ENCODE results near the gene USP35. TPM values are rescaled to one million over a fixed set of nuclear protein-coding genes. Genes with fewer than 3 reads are reported as not detected.
"Not testable (repeated sequence)": the region's sequence is repeated elsewhere in the genome, so short reads cannot be mapped to it uniquely, and the experiment has no call there.

Gene USP35
- total RNA-seq, 1 donor from 2014 or later, result 7.1 TPM

DNA sequence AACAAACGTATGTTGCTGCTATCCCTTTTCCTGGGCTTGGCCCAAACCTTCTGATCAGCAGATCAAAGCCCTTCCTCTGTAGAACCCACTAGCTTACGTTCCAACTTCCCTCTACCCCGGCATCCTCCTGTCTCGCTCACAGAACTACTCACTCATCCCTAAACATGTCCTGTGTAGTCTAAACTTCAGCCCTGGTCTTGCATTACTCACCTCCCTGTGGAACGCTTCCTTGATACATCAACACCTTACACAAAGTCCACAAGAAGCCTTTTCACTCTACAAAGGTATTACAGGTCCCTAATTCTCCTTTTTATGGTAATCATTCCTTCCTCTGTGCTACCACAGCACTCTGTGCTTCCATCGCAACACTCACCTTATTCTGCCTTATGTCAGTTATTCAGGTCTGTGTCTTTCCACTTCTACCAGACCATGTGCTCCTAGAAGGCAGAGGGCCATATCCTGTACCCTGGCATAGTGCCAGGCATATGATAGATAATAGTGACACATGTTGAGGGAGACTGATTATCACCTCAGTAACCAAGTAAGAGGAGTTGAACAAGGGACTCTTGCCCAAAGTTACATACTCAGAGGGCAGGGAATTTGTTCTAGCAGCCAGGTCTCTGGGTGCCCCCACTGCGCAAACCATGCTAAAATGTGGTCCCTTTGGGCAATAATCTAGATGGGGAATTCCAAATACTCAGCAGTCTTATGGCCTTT lies 41.6 kb downstream of the USP35 start:
- H3K9me3 ChIP-seq, result no peaks in the 10 kb centered on the region
- peaks cover 27% of the 10 kb centered on the region for H3K36me3 ChIP-seq
- ATAC-seq (no peak), DNase-seq (no peak)
- intact Hi-C loops (cut with DNase I), result no loop called here
- H3K27ac ChIP-seq, result no peak overlapping the region
- no peak overlapping the region for H3K4me3 ChIP-seq
- H3K27me3 ChIP-seq, result no peaks in the 10 kb centered on the region
- TF ChIP-seq, protein P1, sequence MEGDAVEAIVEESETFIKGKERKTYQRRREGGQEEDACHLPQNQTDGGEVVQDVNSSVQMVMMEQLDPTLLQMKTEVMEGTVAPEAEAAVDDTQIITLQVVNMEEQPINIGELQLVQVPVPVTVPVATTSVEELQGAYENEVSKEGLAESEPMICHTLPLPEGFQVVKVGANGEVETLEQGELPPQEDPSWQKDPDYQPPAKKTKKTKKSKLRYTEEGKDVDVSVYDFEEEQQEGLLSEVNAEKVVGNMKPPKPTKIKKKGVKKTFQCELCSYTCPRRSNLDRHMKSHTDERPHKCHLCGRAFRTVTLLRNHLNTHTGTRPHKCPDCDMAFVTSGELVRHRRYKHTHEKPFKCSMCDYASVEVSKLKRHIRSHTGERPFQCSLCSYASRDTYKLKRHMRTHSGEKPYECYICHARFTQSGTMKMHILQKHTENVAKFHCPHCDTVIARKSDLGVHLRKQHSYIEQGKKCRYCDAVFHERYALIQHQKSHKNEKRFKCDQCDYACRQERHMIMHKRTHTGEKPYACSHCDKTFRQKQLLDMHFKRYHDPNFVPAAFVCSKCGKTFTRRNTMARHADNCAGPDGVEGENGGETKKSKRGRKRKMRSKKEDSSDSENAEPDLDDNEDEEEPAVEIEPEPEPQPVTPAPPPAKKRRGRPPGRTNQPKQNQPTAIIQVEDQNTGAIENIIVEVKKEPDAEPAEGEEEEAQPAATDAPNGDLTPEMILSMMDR (IDR thresholded peaks at IDR 0.05), result no peak
- peaks cover 17% of the 10 kb centered on the region for H3K4me1 ChIP-seq

DNA sequence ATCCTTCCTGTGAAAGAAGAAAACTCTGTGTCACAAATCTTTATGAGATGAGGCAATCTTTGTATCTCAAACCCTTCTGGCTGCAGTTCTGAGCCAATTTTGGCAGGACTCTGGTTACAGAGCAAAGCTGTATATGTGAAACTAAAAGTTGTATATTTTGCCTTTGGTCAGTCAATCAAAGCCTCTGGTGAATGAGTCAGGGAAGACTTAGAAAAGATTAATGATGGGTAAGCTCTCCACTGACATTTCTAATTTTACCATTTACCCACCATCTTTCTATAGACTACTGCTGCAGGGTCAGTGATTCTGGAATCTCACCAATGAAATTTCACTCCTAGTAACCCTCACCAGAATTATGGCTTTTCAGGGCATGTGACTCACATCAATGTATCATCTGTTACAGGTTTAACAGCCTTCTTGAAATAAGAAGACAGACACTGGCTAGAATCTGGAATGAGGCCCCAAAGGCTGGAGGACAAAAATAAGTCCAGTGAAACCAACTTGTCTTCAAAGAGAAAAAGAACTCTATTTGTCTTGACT lies 43.3 kb downstream of the USP35 start:
- Histone ChIP-seq H3K4me1 (peaks cover 17% of the 10 kb centered on the region), H3K27ac (no peak overlapping the region), H3K9me3 (no peaks in the 10 kb centered on the region), H3K27me3 (no peaks in the 10 kb centered on the region), H3K4me3 (no peak overlapping the region), H3K36me3 (peaks cover 10% of the 10 kb centered on the region)
- TF ChIP-seq, protein P1 (IDR thresholded peaks at IDR 0.05), result no peak
- ATAC-seq (no peak), DNase-seq (no peak)
- intact Hi-C loops (cut with DNase I), result no loop called here

DNA sequence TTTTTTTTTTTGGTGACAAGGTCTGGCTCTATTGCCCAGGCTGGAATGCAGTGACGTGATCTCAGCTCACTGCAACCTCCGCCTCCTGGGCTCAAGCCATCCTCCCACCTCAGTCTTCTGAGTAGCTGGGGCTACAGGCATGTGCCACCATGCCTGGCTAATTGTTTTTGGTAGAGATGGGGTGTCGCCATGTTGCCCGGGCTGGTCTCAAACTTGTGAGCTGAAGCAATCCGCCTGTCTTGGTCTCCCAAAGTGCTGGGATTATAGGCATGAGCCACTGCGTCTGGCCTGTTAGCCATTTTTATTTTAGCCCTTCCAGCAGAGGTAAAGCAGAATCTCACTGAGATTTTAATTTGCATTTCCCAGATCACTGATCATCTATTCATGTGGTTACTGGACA lies 44.3 kb downstream of the USP35 start:
- H3K9me3 ChIP-seq; H3K4me3 ChIP-seq; DNase-seq; ATAC-seq; H3K27me3 ChIP-seq; intact Hi-C loops (cut with DNase I); H3K27ac ChIP-seq; H3K36me3 ChIP-seq: not testable (repeated sequence)
- peaks cover 17% of the 10 kb centered on the region for H3K4me1 ChIP-seq

DNA sequence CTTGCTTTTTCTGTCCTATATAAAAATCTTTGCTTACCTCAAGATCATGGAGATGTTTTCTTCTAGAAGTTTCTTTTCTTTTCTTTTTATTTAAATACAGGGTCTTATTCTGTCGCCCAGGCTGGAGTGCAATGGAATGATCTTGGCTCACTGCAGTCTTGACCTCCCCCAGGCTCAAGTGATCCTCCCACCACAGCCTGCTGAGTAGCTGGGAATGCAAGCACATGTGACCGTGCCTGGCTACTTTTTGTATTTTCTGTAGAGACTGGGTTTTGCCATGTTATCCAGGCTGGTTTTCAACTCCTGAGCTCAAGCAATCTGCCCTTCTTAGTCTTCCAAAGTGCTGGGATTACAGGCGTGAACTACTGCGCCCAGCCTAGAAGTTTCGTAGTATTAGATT lies 45.3 kb downstream of the USP35 start:
- no peaks in the 10 kb centered on the region for H3K27me3 ChIP-seq
- H3K4me1 ChIP-seq, result peaks cover 17% of the 10 kb centered on the region
- TF ChIP-seq, protein P1 (IDR thresholded peaks at IDR 0.05), result no peak
- no peak for ATAC-seq
- no peak overlapping the region for H3K27ac ChIP-seq
- no peak for DNase-seq
- H3K9me3 ChIP-seq, result no peaks in the 10 kb centered on the region
- intact Hi-C loops (cut with DNase I), result no loop called here
- H3K36me3 ChIP-seq, result peaks cover 10% of the 10 kb centered on the region
- no peak overlapping the region for H3K4me3 ChIP-seq

DNA sequence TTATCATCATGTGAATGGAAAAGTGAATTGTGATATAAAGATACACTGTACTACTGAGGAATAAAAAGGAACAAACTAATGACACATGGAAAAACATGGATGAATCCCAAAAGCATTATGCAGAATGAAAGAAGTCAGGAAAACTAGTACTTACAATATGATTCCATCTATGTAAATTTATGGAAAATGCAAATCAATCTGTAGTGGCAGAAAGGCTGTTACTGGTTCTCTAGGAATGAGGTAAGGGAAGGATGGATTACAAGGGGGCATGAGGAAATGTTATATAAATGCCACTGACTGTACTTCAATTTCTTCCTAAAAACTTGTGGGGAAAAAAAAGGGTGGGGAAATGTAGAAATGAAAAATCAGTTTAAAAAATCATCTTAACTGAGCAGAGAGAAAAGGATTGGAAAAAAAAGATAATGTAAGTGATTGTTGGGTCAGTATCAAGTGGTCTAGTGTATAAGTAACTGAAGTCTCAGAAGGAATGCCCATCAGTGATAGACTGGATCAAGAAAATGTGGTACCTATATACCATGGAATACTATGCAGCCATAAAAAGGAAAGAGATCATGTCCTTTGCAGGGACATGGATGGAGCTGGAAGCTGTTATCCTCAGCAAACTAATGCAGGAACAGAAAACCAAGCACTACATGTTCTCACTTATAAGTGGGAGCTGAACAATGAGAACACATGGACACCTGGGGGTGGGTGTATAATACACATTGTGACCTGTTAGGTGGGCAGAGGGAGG lies 48.8 kb downstream of the USP35 start:
- intact Hi-C loops (cut with DNase I), result no loop called here
- no peaks in the 10 kb centered on the region for H3K9me3 ChIP-seq
- H3K27ac ChIP-seq, result no peak overlapping the region
- H3K36me3 ChIP-seq, result peaks cover 10% of the 10 kb centered on the region
- no peak overlapping the region for H3K4me3 ChIP-seq
- peaks cover 6% of the 10 kb centered on the region for H3K4me1 ChIP-seq
- no peak for ATAC-seq
- no peaks in the 10 kb centered on the region for H3K27me3 ChIP-seq
- TF ChIP-seq, protein P1 (IDR thresholded peaks at IDR 0.05), result no peak
- no peak for DNase-seq

DNA sequence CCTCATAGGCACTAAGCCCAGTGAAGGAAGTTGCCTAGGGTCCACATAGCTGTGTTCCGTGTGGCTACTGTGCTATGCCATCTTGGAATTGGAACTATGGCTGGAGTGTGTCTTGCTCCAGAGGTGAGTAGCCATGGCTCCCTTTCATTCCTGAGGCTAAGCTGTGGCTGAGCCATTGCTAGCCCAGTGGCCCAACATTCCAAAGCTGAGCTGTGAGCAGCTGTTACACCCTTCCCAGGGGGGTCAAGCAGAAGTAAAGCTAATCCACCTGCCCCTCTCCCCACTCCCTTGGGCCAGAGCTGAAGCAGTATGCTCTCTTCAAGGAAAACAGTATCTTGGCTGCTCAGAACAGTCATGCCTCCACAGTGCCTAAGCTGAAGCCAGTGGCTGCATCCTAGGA lies 51.1 kb downstream of the USP35 start:
- no peaks in the 10 kb centered on the region for H3K36me3 ChIP-seq
- no peak overlapping the region for H3K4me3 ChIP-seq
- intact Hi-C loops (cut with DNase I), result no loop called here
- H3K4me1 ChIP-seq, result no peaks in the 10 kb centered on the region
- TF ChIP-seq, protein P1 (IDR thresholded peaks at IDR 0.05), result no peak
- H3K27ac ChIP-seq, result no peak overlapping the region
- ATAC-seq (no peak), DNase-seq (no peak)
- no peaks in the 10 kb centered on the region for H3K27me3 ChIP-seq
- no peaks in the 10 kb centered on the region for H3K9me3 ChIP-seq
